Pons (tissue), 1 donor: Measurements from ENCODE around the gene MASTL.
A peak's percentile ranks its signal among the peaks of the same experiment; 100 is the strongest.
"Not testable (repeated sequence)": the region's sequence is repeated elsewhere in the genome, so short reads cannot be mapped to it uniquely, and the experiment has no call there.

ENCODE experiments used
- DNase-seq: peaks from one replicate; pipeline ENCODE4 v3.0.0-alpha.2; 2016; ENCODE audit warnings: low spot score

MASTL gene

GRCh38 chr10:27155066-27155754 lies at the start of gene MASTL:
MASTL (plus strand) TSS chr10:27155352; CDS start chr10:27155427, 75 bp downstream.
- DNase-seq = peak; percentile 90

DNA sequence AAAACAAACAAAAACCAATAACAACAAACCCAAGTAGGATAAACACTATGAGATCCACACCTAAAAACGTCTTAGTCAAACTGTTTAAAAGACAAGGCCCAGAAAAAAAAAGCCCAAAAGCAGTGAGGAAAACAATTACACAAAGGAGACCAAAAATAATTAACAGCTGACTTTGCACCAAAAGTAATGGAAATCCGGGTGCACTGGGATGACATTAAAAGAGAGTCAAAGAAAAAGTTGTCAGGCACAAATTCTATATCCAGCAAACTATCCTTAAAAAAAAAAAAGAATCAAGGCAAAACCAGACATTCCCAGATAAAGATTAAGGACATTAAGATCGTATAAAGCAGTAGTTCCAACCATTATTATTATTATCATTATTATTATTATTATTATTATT lies 47.0 kb upstream of the MASTL start:
- no peak for DNase-seq

- no peak for DNase-seq
Measured at GRCh38 chr10:27134371-27134770, 20.8 kb upstream of the MASTL start.

- no peak for DNase-seq
Measured at GRCh38 chr10:27138277-27138676, 16.9 kb upstream of the MASTL start.

DNA sequence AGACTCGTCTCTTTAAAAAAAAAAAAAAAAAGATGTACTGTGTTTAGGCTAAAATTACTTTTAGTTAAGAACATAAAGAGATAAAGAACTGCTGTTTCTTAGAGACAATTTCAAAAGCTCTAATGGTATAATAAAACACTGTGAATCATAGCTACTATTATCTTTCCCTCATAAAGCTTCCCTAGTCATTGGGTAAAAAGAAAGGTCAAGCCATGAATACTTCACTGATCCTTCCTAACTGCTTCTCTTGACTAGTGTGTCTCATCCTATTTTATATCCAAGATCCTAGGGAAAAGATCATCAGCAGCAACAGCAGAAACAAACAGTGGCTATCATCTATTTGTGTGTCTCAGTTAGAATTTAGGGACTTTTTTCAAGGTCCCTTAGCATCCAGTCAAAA lies 11.5 kb upstream of the MASTL start:
- no peak for DNase-seq

DNA sequence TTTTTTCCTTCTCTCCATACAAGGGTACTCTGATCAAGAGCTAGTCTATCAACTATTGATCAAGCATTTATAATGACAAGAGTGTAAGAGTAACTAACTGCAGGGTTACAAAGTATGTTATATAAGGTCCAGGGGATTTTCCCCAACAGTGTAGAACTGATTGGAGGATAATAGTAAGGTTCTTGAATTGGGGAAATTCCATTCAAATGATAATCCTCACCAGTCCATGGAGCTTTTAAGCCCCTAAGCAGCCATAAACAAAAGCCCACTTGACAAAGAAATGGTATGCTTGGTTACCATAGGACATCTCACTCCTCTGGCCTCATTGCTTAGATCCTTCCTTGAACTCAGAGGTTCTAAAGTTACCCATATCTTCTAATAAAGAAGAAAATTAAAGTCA lies 9.2 kb upstream of the MASTL start:
- no peak for DNase-seq

GRCh38 chr10:27147701-27148100 lies 7.5 kb upstream of the MASTL start:
- no peak for DNase-seq

DNA sequence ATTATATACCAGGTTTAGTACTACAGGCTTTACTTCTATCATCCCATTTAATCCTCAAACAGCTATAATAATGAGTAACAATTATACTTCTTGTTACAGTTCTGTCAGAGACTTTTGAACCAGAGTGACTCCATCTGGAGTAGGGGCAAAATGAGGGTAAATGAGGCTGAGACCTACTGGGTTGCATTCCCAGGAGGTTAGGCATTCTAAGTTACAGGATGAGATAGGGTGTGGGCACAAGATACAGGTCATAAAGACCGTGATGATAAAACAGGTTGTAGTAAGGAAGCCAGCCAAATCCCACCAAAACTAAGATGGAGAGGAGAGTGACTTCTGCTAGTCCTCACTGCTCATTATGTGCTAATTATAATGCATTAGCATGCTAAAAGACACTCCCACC lies 4.9 kb upstream of the MASTL start:
- no peak for DNase-seq

- DNase-seq = no peak
Measured at GRCh38 chr10:27152687-27153086, 2.5 kb upstream of the MASTL start.

- DNase-seq = no peak
Measured at GRCh38 chr10:27153329-27153728, 1.8 kb upstream of the MASTL start.

DNA sequence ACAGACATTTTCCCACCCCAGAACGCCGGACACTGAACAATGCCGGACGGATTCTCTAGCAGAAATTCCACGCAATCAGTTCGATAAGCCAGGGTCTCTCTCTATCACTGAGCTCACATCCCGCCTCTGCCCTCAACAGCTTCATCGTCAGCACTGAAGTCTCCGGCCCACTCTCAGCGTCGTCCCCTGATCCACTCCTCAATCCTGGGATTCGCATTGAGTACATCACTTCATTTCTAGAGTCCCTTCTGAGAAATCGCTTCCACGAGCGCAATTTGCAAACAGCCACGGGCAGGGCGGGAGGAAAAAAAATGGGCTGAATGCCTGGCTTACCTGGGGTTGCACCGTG lies 1.3 kb upstream of the MASTL start:
- peak; percentile 26 for DNase-seq

GRCh38 chr10:27156566-27156965 lies 1.4 kb downstream of the MASTL start:
- DNase-seq = not testable (repeated sequence)

DNA sequence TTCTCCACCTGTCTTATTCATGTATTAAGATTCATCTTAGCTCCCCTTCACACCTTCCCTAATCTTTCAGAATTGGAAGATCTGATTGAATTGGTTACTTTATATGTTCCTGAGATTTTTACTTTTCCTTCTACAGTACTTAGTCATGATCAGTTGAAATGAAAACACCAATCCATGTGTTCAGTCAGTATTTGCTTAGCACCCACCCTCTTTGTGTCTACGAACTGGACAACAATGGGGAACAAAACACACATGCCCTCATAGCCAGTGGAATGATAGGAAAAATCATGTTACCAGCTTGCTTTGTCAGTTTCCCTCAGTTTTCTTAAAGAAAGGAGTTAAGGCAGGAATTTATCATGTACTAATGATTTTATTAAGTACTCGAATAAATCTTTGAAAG lies 2.0 kb downstream of the MASTL start:
- DNase-seq = no peak

- no peak for DNase-seq
Measured at GRCh38 chr10:27158421-27158820, 3.3 kb downstream of the MASTL start.

- DNase-seq = no peak
Measured at GRCh38 chr10:27169849-27170248, 14.7 kb downstream of the MASTL start.

DNA sequence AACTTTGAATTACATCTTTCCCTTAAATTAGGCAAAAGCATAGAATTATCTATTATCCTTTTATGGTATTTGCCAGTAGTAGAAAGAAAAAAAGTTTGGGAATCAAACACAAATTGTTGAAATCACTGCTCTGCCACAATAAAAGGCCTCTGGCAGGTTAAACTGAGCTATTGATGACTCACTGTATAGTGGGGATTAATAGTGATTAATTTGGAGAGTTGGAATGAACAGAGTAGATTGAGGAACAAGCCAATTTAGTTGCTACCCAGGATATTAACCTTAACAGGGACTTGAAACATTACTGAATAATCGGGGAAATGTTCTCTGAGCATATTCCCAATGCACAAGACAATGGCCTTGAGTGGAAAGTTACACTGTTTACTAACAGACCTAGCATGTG lies 33.1 kb downstream of the MASTL start:
- DNase-seq = no peak

- no peak for DNase-seq
Measured at GRCh38 chr10:27188897-27189296, 33.7 kb downstream of the MASTL start.

GRCh38 chr10:27190508-27190907 lies 35.4 kb downstream of the MASTL start:
- no peak for DNase-seq

DNA sequence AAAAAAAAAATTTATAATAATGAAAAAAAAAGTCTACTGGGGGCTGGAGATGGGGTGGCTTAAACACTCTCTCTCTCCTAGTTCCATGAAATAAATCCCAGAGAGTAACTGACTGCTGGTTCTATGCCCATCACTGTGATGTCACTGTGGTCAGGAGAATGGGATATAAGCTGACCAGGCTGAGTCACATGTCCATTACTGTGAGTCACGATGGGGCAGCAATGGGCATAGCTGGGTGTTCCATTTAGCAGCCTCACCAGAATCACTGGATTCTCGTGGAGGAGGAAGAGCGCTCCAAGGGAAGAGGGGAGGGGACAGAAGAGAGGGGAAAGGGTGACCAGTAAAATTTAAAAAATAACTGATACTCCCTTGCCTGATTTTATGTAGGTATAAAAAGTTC lies 37.1 kb downstream of the MASTL start:
- peak; percentile 37 for DNase-seq

GRCh38 chr10:27197980-27198620 lies 42.9 kb downstream of the MASTL start:
- no peak for DNase-seq

GRCh38 chr10:27203806-27204205 lies 48.7 kb downstream of the MASTL start:
- no peak for DNase-seq

DNA sequence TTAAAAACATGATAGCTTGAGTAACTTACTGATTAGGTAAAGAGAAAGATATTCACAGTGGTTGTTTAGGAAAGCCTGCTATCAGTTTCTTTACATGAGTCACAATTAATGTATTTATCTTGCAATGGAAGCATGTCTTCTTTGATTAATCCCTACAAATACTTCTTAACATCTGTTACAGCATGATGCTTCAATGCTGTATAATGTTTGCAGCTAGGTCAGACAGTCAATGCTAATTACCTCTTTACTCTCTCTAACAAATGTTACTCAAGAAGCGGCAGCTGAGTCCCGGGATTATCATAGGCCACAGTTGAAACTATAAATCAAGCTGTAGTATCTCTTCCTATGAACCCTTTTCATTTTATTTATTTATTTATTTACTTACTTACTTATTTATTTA lies 52.2 kb downstream of the MASTL start:
- DNase-seq = no peak

- DNase-seq = no peak
Measured at GRCh38 chr10:27223964-27224363, 68.8 kb downstream of the MASTL start.

DNA sequence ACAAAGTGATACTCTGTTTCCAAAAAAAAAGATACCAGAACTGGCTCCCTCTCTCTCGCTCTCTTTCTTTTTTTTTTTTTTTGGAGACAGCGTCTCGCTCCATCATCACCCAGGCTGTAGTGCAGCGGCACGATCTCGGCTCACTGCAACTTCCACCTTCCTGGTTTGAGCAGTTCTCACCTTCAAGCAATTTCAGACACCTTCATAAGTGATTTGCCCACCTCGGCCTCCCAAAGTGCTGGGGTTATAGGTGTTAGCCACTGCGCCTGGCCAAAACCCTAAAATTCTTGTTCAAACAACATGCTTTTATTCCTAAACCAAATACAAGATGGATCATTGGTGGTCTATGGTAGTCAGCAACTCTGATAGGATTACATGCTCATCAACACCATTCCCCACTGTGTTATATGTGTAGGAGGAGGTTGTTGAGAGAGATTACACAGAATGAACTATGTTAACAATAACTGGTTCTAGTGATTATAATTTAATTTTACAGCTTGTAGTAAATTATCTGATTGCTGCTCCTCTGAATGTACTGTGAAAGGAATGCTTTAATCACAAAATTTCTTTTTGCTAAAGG lies 69.9 kb downstream of the MASTL start:
- DNase-seq = no peak
